GM04504 (cell line): ENCODE measurements around the gene ERGIC1.
A peak's percentile ranks its signal among the peaks of the same experiment; 100 is the strongest.

Experiments used
- DNase-seq: peaks from one replicate; pipeline ENCODE4 v3.0.0-alpha.2; 2012; ENCODE audit warnings: low read depth

Gene ERGIC1

DNA sequence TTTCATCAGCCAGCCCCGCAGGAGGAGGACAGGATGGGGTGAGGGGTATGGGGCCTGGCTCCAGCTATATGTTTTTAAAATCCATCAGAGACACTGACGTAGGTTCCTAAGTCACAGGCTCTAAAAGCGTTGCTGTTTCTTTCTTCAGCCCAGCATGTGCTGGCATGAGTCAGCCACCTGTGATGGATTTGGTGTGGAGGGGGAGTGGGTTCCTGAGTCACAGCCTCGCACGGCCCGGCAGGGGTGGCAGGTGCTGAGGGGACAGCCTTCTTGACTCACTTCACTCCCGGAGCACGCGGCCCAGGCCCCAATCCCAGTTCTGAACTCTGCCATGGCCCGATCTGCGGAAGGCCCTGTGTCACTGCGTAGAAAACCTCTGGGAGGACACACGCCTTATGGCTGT is 86.4 kb downstream of the ERGIC1 start:
- DNase-seq, result no peak

- DNase-seq, result no peak
These were observed 86.9 kb downstream of the ERGIC1 start for GRCh38 chr5:172920995-172921394.

DNA sequence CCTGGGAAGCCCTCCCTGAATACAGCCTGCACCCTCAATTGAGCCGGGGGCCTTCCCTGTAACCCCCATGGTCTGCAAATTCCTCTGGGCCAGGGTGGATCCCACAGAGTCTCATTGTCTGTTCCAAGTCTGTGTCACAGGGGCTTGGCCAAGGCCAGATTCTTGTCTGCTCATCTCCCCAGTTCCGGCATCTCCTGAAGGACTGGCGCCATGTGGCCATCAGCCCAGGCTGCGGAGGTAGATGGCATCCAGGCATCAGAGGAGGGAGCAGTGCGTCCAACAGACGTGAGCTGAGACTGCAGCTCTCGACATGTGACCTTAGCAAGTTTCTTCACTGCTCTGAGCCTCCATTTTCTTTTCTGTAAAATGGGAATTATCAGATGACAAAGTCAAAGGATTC is 87.9 kb downstream of the ERGIC1 start:
- no peak for DNase-seq

- no peak for DNase-seq
These were observed 89.5 kb downstream of the ERGIC1 start for GRCh38 chr5:172923539-172923938.

- DNase-seq, result no peak
These were observed 91.4 kb downstream of the ERGIC1 start for GRCh38 chr5:172925336-172925948.

DNA sequence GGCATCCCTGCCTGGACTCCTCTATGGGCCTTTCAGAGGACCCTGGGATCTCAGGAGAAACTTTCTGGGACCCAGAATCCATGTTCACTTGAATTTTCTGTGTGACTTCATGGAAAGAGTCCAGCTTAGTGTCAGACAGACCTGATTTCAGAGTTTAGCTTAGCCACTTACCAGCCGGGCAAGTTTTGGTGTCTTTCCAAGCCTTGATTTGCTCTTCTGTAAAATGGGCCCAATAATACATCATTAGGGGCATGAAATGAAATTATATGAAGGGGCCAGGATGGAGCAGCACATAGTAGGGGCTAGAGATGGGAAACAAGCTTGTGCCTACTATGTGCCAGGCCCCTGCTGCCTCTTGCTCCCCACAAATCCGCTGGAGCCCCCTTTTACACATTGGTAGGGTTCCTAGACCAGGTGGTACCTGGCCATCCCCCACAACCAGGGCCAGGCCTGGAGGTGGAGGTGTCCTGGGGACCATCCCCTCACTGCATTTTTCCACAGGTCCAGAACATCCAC is 92.0 kb downstream of the ERGIC1 start:
- DNase-seq, result no peak

- DNase-seq, result no peak
These were observed 92.7 kb downstream of the ERGIC1 start for GRCh38 chr5:172926796-172927195.

DNA sequence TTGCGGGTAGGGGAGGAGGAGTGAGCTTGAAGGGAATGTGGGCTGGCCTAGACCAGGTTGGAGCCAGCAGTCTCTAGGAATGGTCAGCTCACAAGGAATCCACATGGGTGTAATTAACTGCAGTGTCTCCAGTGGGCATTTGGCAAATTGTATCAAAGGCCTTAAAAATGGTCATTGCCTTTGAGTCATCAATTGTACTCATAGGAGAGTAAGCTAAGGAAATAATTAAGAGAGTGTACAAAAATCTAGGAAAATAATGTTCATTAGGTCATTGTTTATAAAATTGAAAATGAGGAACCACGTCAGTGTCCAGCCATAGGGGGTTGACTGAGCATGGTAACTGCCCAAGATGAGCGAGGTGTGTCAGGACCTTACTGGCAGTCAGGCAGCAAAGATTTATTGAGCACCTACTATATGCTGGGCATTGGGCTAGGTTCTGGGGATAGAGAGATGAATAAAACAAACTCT is 95.4 kb downstream of the ERGIC1 start:
- peak; percentile 95 for DNase-seq

DNA sequence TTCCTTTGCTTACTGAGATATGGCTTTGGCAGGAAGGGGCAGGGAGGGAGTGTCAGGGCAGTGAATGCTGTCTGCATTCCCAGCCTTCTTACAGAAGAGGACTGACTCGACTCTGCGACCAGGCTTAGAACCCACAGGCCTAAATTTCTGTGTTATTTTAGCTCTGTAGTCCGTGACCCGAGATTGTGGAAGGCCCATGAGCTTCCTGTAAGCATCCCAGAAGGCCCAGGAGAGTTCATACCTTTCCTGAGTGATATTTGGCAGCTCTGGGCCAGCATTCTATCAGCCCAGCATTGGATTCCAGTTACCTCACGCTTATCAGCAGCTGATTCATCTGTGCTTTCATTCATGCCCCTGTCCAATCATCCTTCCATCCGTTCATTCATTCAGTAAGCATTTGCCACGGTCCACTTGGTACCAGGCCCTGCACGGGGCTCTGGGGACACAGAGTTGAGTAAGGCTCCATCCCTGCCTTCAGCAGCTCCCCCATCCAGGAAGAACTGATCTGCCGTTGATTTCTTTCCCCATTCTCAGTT is 97.0 kb downstream of the ERGIC1 start:
- no peak for DNase-seq

DNA sequence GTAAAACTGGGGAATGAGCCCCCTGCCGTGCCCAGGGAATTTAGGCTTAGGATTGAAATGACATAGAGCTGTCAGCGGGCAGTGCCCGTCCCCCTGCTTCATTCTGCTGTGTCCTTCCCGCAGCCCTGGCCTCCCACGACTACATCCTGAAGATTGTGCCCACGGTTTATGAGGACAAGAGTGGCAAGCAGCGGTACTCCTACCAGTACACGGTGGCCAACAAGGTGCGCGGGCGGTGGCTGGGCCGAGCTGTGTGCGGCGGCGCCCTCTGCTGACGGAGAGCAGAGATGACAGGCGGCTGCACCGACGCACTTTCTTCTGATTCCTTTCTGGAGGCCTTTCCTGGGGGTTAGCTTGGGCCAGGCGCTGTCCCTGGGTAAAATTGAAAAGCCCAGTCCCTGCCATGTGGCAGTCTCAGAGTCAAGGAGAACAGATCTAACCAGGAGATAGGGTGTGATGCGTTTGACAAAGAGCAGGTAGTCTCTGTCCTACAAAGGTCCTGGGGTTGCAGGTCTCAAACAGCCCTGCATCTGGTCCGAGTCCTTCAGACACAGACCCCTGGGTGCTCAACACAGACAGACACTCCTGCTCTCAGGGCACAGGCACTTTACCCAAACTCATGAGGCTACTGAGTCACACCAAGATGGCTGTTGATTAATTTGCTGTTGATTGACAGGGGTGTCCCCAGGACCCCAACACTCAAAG is 98.4 kb downstream of the ERGIC1 start:
- DNase-seq, result no peak

- no peak for DNase-seq
These were observed 99.2 kb downstream of the ERGIC1 start for GRCh38 chr5:172933238-172933637.

GRCh38 chr5:172935096-172935495 is 101.0 kb downstream of the ERGIC1 start:
- no peak for DNase-seq

DNA sequence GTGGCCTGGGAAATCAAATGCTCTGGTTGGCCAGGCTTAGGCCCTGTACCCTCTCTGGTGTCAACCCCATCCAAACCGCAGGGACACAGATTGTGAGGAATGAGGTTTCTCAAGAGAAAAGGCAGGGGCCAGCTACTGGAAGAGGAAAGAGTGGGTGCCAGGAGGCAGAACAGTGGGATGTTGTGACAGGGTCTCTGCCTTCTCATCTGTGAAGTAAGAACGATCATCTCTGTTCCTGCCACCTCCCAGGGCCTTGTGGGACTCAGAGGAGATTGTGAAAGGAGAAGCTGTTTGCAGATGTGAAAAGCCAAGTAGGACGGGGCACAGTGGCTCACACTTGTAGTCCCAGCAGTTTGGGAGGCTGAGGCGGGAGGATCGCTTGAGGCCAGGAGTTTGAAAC is 102.3 kb downstream of the ERGIC1 start:
- DNase-seq, result no peak

DNA sequence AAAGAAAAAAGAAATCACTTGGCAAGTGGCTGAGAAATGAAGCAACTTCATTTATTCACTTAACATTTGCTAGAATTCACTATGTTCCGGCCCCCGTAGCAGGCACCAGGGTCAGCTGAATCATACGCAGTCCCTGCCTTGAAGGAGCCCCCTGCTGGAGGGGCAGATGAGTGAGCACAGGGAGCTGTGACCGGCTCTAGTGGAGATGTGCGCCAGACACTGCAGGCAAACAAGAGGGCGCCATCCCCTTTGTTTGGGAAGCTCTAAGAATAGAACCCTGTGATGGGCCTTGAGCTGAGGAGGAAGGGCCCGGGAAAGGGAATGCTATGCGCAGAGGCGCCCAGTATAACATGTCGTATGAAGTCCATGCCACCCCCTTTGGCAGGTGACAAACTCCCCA is 105.0 kb downstream of the ERGIC1 start:
- no peak for DNase-seq

DNA sequence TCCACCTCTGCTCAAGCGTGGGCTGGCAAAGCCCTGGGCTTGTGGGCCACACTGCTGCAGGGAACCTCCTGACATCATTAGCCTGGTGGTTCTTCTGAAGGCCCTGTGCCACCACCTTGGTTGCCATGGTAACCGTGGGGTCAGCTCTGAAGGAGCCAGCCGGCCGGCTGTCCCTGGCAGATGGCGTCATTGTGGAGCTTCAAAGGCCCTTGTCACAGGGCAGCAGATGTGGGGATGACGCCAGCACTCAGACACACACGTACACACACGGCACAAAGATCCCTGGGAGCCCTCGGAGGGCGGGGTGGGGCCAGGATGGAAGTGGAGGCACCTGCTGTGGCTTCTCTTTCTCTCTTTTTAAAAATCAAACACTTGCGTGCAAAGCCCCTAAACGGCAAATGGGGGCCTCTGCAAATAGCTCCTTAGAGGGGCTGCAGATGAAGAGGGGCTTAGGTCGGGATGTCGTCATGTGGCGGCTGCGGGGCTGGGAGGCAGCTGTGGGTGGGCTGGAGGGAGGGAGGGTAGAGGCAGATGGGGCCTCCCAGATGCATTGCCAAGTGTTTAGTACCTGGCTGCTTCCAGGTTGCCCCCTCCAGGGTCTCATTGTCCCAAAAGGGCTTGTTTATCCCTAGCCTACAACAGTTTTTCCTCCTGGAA is 105.7 kb downstream of the ERGIC1 start:
- DNase-seq, result no peak

- DNase-seq, result no peak
These were observed 106.4 kb downstream of the ERGIC1 start for GRCh38 chr5:172940268-172941066.

GRCh38 chr5:172941067-172941516 is 107.0 kb downstream of the ERGIC1 start:
- DNase-seq, result no peak

DNA sequence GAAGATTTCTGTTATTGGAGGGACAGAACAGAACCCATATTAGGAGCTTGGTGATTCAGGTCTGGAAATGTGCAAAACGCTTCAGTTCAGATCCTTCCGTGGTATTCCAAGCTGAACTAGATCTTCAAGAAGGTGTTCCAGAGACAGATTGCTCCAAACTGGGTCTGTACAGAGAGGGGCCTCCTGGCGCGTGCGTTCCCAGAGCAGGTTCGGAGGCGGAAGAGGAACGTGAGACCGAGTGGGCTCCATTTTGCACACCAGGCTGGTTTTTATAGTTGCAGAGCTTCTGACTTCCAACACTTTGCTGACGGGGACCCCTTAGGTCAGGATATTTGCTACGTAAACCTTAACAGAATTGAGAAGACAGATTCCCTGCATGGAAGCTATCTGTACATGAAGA is 108.5 kb downstream of the ERGIC1 start:
- no peak for DNase-seq

GRCh38 chr5:172943283-172943841 is 109.3 kb downstream of the ERGIC1 start:
- DNase-seq, result peak; percentile 68

- DNase-seq, result no peak
These were observed 109.9 kb downstream of the ERGIC1 start for GRCh38 chr5:172943906-172944305.

- DNase-seq, result no peak
These were observed 110.7 kb downstream of the ERGIC1 start for GRCh38 chr5:172944741-172945140.

- no peak for DNase-seq
These were observed 111.1 kb downstream of the ERGIC1 start for GRCh38 chr5:172945151-172945550.
